ENCODE data around the gene ATP12A. TPM values are rescaled to one million over a fixed set of nuclear protein-coding genes. Genes with fewer than 3 reads are reported as not detected.

The ATP12A gene
- total and polyA plus RNA-seq, 9 donors = 0.05 TPM; not detected in 8

DNA sequence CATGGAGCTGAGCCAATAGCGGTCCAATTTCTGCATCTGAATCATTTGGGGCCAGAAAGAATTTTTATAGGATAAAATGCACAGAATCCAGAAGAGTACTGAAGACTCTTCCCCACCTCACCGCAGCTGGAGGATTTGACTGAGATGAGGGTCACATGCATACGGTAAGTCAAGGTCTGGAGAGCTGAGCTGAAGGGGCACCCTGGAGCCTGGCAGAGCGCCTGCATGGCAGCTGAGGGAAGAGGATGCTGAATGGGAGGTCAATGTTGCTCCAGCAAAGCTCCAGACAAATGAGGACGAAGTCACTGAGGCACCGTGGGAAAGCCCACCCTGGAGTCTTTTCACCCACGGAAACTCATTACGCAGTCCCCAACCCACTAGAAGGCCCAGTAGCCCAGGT, 43.4 kb upstream of the ATP12A start:
- intact Hi-C loops (cut with DNase I) = no loop called here

DNA sequence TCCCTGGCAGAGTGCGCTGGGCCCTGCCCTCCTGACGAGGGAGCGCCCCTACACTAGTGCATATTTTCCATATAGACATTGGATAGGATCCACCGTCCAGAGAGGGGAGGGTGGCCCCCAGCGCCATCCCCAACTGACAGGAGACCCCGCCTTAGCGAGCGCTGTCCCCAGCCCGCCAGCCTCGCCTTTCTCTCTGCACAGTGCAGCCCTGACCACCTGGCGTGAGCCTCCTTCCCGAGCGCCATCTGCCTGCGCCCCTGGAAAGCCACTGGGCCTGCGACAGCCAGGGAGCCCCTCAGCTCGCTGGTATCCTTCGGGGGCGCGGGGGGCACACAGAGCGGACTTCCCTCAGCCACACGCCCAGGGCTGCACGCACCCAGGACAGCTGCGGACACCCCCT, 42.1 kb upstream of the ATP12A start:
- WGBS, 3 donors = 50 to 63% (median 60%) methylated on average over 20 to 23 of the region's 23 CpGs
- H3K4me1 ChIP-seq (ENCODE audit: insufficient read depth) = no peaks in the 10 kb centered on the region
- H3K36me3 ChIP-seq = no peaks in the 10 kb centered on the region
- intact Hi-C loops (cut with DNase I) = no loop called here
- no peak for DNase-seq
- H3K27me3 ChIP-seq = no peaks in the 10 kb centered on the region
- no peak overlapping the region for H3K27ac ChIP-seq
- H3K4me3 ChIP-seq = no peak overlapping the region
- no peaks in the 10 kb centered on the region for H3K9me3 ChIP-seq
- TF ChIP-seq POLR2A (IDR thresholded peaks at IDR 0.05) = no peak
- no peak for TF ChIP-seq EP300 (IDR thresholded peaks at IDR 0.05)
- TF ChIP-seq, protein P1, sequence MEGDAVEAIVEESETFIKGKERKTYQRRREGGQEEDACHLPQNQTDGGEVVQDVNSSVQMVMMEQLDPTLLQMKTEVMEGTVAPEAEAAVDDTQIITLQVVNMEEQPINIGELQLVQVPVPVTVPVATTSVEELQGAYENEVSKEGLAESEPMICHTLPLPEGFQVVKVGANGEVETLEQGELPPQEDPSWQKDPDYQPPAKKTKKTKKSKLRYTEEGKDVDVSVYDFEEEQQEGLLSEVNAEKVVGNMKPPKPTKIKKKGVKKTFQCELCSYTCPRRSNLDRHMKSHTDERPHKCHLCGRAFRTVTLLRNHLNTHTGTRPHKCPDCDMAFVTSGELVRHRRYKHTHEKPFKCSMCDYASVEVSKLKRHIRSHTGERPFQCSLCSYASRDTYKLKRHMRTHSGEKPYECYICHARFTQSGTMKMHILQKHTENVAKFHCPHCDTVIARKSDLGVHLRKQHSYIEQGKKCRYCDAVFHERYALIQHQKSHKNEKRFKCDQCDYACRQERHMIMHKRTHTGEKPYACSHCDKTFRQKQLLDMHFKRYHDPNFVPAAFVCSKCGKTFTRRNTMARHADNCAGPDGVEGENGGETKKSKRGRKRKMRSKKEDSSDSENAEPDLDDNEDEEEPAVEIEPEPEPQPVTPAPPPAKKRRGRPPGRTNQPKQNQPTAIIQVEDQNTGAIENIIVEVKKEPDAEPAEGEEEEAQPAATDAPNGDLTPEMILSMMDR (IDR thresholded peaks at IDR 0.05) = no peak

More for the DNA sequence above, 43.4 kb upstream of the ATP12A start:
- DNase-seq = no peak
- no peak overlapping the region for H3K27ac ChIP-seq
- H3K36me3 ChIP-seq = no peaks in the 10 kb centered on the region
- TF ChIP-seq, protein P1 (IDR thresholded peaks at IDR 0.05) = no peak
- H3K27me3 ChIP-seq = no peaks in the 10 kb centered on the region
- no peaks in the 10 kb centered on the region for H3K4me1 ChIP-seq (ENCODE audit: insufficient read depth)
- no peaks in the 10 kb centered on the region for H3K9me3 ChIP-seq
- no peak overlapping the region for H3K4me3 ChIP-seq
- WGBS, 3 donors = 78 to 93% (median 85%) methylated on average over 8 of the region's 8 CpGs

- Histone ChIP-seq H3K27me3 (no peaks in the 10 kb centered on the region), H3K4me3 (no peak overlapping the region), H3K9me3 (no peaks in the 10 kb centered on the region), H3K4me1 (ENCODE audit: insufficient read depth) (no peaks in the 10 kb centered on the region), H3K27ac (no peak overlapping the region), H3K36me3 (no peaks in the 10 kb centered on the region)
- TF ChIP-seq EP300 (IDR thresholded peaks at IDR 0.05) (no peak), POLR2A (IDR thresholded peaks at IDR 0.05) (no peak)
- TF ChIP-seq, protein P1 (IDR thresholded peaks at IDR 0.05) = no peak
- intact Hi-C loops (cut with DNase I) = no loop called here
- DNase-seq = no peak
- WGBS, 3 donors = 85 to 93% (median 91%) methylated on average over 4 of the region's 4 CpGs
Observed at GRCh38 chr13:24640752-24641151, 39.5 kb upstream of the ATP12A start.

DNA sequence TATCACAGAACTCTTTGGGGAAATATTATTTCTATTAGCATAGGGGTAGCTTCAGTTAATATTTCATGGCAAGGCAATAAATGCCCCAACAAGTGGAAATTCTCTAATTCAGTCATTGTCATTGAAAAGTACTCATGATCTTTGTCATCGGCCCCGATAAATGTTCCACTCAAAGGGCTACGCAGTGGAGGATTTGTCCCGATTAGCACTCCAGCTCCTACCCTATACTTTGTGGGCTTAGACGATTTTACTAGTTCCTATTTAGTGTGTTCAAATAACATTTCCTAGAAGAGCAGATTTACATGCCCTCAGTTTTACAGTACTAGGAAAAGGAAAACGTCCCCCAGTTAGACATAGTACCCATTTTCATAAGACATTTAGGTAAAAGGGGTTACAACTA, 38.0 kb upstream of the ATP12A start:
- 89 to 92% (median 91%) methylated on average over 6 of the region's 6 CpGs for WGBS, 3 donors
- TF ChIP-seq POLR2A (IDR thresholded peaks at IDR 0.05) = no peak
- TF ChIP-seq EP300 (IDR thresholded peaks at IDR 0.05) = no peak
- TF ChIP-seq, protein P1 (IDR thresholded peaks at IDR 0.05) = no peak
- no peak for DNase-seq
- H3K36me3 ChIP-seq = no peaks in the 10 kb centered on the region
- H3K27me3 ChIP-seq = no peaks in the 10 kb centered on the region
- H3K27ac ChIP-seq = no peak overlapping the region
- no peak overlapping the region for H3K4me3 ChIP-seq
- H3K9me3 ChIP-seq = no peaks in the 10 kb centered on the region
- no peaks in the 10 kb centered on the region for H3K4me1 ChIP-seq (ENCODE audit: insufficient read depth)
- intact Hi-C loops (cut with DNase I) = no loop called here

DNA sequence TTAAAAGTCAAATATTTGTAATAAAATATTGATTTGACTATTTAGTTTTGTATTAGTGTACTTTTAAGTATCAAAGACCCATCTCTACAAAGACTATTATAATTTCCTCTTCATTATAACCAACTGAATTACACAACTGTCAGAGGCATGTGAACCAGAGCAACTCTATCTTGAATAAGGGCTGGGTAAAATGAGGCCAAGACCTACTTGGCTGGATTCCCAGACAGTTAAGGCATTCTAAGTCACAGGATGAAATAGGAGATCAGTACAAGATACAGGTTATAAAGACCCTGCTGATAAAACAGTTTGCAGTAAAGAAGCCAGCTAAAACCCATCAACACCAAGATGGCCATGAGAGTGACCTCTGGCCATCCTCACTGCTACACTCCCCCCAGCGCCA, 36.2 kb upstream of the ATP12A start:
- Histone ChIP-seq H3K9me3 (no peaks in the 10 kb centered on the region), H3K4me3 (no peak overlapping the region), H3K36me3 (no peaks in the 10 kb centered on the region), H3K27me3 (no peaks in the 10 kb centered on the region), H3K27ac (no peak overlapping the region), H3K4me1 (ENCODE audit: insufficient read depth) (no peaks in the 10 kb centered on the region)
- 66 to 77% (median 70%) methylated on average over 1 of the region's 1 CpG for WGBS, 3 donors
- no peak for DNase-seq
- intact Hi-C loops (cut with DNase I) = no loop called here
- TF ChIP-seq EP300 (IDR thresholded peaks at IDR 0.05) = no peak
- no peak for TF ChIP-seq POLR2A (IDR thresholded peaks at IDR 0.05)
- TF ChIP-seq, protein P1 (IDR thresholded peaks at IDR 0.05) = no peak

All from ovary (tissue), 9 donors.